ENCODE measurements around the gene NR5A1.

DNA sequence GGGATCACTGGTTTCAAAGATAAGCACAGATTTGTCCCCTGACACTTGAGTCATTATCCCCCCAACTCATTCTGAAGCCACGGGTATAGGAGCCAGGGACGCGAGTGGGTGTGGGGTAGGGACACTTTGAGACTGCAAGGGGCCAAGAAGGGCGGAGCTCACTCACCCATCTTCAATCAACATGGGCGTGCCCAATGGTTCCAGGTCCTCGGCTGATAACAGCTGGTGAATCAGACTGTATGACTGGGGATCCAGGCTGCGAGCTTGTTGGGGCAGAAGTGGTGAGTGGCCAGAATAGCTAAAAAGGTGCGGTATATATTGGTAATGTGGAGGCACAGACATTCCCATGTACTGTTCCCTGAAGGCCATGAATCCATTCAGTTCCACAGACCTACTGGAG lies 30.7 kb upstream of the NR5A1 start:
- TF ChIP-seq, protein P1, sequence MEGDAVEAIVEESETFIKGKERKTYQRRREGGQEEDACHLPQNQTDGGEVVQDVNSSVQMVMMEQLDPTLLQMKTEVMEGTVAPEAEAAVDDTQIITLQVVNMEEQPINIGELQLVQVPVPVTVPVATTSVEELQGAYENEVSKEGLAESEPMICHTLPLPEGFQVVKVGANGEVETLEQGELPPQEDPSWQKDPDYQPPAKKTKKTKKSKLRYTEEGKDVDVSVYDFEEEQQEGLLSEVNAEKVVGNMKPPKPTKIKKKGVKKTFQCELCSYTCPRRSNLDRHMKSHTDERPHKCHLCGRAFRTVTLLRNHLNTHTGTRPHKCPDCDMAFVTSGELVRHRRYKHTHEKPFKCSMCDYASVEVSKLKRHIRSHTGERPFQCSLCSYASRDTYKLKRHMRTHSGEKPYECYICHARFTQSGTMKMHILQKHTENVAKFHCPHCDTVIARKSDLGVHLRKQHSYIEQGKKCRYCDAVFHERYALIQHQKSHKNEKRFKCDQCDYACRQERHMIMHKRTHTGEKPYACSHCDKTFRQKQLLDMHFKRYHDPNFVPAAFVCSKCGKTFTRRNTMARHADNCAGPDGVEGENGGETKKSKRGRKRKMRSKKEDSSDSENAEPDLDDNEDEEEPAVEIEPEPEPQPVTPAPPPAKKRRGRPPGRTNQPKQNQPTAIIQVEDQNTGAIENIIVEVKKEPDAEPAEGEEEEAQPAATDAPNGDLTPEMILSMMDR (IDR thresholded peaks at IDR 0.05) = no peak
- TF ChIP-seq POLR2A (IDR thresholded peaks at IDR 0.05) (no peak), EP300 (IDR thresholded peaks at IDR 0.05) (no peak)

All from sigmoid colon (tissue), 4 donors.